ENCODE results near the gene TENM4. TPM values are rescaled to one million over a fixed set of nuclear protein-coding genes. Genes with fewer than 3 reads are reported as not detected.

TENM4 gene
- total and polyA plus RNA-seq, 10 of the 15 experiments (the other 5 are each of a cell fraction or from before 2014, with no cell fraction given): 0.03 to 0.12 (median 0.06) TPM; not detected in 7

GRCh38 chr11:79006854-79007253 is 434.0 kb downstream of the TENM4 start:
- no peak for DNase-seq (ENCODE audit: low read depth, low spot score)
- Histone ChIP-seq H3K79me2 (ENCODE audit: control insufficient read depth, insufficient read depth, low read length) (no peaks in the 10 kb centered on the region), H3K27me3 (replicated peaks in 1 of 2; ENCODE audit: control insufficient read depth in 2 of 2, insufficient read depth in 2 of 2, low read length in 1 of 2) (no peaks in the 10 kb centered on the region), H3K4me1 (ENCODE audit: control insufficient read depth, insufficient read depth, low read length) (no peaks in the 10 kb centered on the region), H3K4me3 (no peak overlapping the region), H3K9ac (ENCODE audit: control insufficient read depth, insufficient read depth, low read length) (no peak overlapping the region), H3K36me3 (ENCODE audit: control insufficient read depth in 2 of 2, insufficient read depth in 2 of 2, low read length in 1 of 2) (no peaks in the 10 kb centered on the region), H3K4me2 (ENCODE audit: control insufficient read depth, insufficient read depth) (no peak overlapping the region), H3K27ac (ENCODE audit: control insufficient read depth, insufficient read depth) (no peak overlapping the region), H4K20me1 (ENCODE audit: control insufficient read depth, insufficient read depth) (no peaks in the 10 kb centered on the region), H3K9me3 (replicated peaks; ENCODE audit: control insufficient read depth, insufficient read depth, low read length) (no peaks in the 10 kb centered on the region), H2AFZ (ENCODE audit: control insufficient read depth, low read depth, low read length) (no peak overlapping the region)
- POLR2A ChIA-PET: no interaction called here
- RAD21 ChIA-PET (ENCODE audit: unreplicated experiment): no interaction called here
- intact Hi-C loops (cut with micrococcal nuclease; ENCODE audit: unreplicated experiment) (no loop called here), in situ Hi-C loops (cut with MboI) (no loop called here)
- ATAC-seq: no peak
- SMC1A ChIA-PET (ENCODE audit: uncharacterized antibody, unreplicated experiment): interaction anchor here (1.6 kb wide), 1 partner anchor 19 kb away, joined by 4 read pairs; no protein-coding TSS in a partner anchor
- FAIRE-seq: no peak
- BruUV-seq (replicated peaks): no TSS peak
- CTCF ChIA-PET: no interaction called here
- WGBS (ENCODE audit: insufficient coverage, insufficient replicate concordance, low lambda C conversion rate, missing lambda C conversion rate): 51% methylated on average over 4 of the region's 4 CpGs
- TF ChIP-seq NRF1 (conservative IDR thresholded peaks at IDR 0.05; ENCODE audit: low read depth, low read length) (no peak), NKRF (conservative IDR thresholded peaks at IDR 0.05) (no peak), MEF2B (IDR thresholded peaks at IDR 0.05; ENCODE audit: partially characterized antibody, poor library complexity, severe bottlenecking) (no peak), CTCF (IDR thresholded peaks at IDR 0.05 in 2 of 3, conservative IDR thresholded peaks at IDR 0.05 in 1 of 3; ENCODE audit: control insufficient read depth in 2 of 3, extremely low read depth in 1 of 3, insufficient read depth in 1 of 3, low read depth in 3 of 3, low read length in 3 of 3) (no peak), IRF3 (IDR thresholded peaks at IDR 0.05) (no peak), SKIL (IDR thresholded peaks at IDR 0.05; ENCODE audit: low read depth, poor library complexity, severe bottlenecking) (no peak), REST (IDR thresholded peaks at IDR 0.05; ENCODE audit: low read depth, low read length) (no peak), LARP7 (IDR thresholded peaks at IDR 0.05) (no peak), NFYA (IDR thresholded peaks at IDR 0.05; ENCODE audit: borderline replicate concordance, low read depth, low read length) (no peak), DPF2 (IDR thresholded peaks at IDR 0.05) (no peak), KLF5 (IDR thresholded peaks at IDR 0.05; ENCODE audit: partially characterized antibody) (no peak), PML (IDR thresholded peaks at IDR 0.05; ENCODE audit: low read length) (no peak)
